GM21576 (cell line): Measurements from ENCODE around the gene LCE3E.

Experiments used
- ATAC-seq: cut with Tn5 transposase; IDR thresholded peaks from one replicate; pipeline ENCODE4 v1.9.1; 2021; ENCODE audit warnings: mild to moderate bottlenecking, moderate library complexity; ENCODE audit not compliant: unreplicated experiment

The LCE3E gene

DNA sequence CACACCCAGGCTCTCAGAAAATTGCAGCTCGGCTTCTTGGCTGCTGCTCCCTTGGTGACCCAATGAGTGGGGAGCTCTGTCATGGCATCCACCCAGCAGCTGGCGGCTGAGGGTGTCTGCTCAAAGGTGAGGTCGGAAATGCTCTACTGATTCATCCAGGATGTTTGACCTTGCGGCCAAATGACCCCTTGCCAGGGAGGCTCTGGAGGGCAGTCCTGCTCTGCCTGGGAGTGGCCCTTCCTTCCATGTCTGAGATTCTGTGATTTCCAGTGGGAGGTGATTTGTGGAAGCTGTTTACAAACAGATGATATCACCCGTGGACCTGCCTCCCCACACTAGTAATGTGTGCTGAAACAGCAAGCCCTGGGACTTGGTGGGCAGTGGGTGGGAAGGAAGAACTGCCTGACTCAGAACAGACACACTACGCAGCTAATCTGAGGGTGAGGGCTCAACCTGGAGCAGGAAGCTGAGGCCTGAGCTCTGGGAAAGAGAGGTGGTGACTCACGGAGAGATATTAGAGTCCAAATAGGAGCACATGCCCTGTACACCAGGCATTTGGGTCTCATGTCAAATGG, 49.3 kb downstream of the LCE3E start:
- no peak for ATAC-seq

GRCh38 chr1:152516082-152516481, 50.5 kb downstream of the LCE3E start:
- ATAC-seq, result no peak
